ENCODE results near the gene SIPA1L3. TPM values are rescaled to one million over a fixed set of nuclear protein-coding genes. Genes with fewer than 3 reads are reported as not detected.

The SIPA1L3 gene
- total RNA-seq, 1 donor from 2014 or later = 3.4 TPM

DNA sequence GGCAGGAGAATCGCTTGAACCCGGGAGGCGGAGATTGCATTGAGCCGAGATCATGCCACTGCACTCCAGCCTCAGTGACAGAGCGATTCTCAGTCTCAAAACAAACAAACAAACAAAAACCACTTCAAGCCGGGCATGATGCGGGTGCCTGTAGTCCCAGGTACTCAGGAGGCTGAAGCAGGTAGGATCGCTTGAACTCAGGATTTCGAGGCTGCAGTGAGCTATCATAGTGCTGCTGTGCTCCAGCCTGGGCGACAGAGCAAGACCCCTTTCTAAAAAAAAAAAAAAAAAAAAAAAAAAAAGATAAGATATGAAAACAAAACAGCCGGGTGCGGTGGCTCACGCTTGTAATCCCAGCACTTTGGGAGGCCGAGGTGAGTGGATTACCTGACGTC, 336.3 kb downstream of the SIPA1L3 start:
- TF ChIP-seq, protein P1, sequence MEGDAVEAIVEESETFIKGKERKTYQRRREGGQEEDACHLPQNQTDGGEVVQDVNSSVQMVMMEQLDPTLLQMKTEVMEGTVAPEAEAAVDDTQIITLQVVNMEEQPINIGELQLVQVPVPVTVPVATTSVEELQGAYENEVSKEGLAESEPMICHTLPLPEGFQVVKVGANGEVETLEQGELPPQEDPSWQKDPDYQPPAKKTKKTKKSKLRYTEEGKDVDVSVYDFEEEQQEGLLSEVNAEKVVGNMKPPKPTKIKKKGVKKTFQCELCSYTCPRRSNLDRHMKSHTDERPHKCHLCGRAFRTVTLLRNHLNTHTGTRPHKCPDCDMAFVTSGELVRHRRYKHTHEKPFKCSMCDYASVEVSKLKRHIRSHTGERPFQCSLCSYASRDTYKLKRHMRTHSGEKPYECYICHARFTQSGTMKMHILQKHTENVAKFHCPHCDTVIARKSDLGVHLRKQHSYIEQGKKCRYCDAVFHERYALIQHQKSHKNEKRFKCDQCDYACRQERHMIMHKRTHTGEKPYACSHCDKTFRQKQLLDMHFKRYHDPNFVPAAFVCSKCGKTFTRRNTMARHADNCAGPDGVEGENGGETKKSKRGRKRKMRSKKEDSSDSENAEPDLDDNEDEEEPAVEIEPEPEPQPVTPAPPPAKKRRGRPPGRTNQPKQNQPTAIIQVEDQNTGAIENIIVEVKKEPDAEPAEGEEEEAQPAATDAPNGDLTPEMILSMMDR (IDR thresholded peaks at IDR 0.05; ENCODE audit: insufficient read depth, low read length, severe bottlenecking) = no peak
- no peaks in the 10 kb centered on the region for H3K27me3 ChIP-seq (ENCODE audit: control insufficient read depth, insufficient read depth, low read length)
- H3K4me3 ChIP-seq (ENCODE audit: low read depth, low read length) = no peak overlapping the region
- H3K36me3 ChIP-seq (ENCODE audit: control insufficient read depth, insufficient read depth, low read length) = no peaks in the 10 kb centered on the region
- no peak for FAIRE-seq
- no peak for DNase-seq (ENCODE audit: low read depth)

DNA sequence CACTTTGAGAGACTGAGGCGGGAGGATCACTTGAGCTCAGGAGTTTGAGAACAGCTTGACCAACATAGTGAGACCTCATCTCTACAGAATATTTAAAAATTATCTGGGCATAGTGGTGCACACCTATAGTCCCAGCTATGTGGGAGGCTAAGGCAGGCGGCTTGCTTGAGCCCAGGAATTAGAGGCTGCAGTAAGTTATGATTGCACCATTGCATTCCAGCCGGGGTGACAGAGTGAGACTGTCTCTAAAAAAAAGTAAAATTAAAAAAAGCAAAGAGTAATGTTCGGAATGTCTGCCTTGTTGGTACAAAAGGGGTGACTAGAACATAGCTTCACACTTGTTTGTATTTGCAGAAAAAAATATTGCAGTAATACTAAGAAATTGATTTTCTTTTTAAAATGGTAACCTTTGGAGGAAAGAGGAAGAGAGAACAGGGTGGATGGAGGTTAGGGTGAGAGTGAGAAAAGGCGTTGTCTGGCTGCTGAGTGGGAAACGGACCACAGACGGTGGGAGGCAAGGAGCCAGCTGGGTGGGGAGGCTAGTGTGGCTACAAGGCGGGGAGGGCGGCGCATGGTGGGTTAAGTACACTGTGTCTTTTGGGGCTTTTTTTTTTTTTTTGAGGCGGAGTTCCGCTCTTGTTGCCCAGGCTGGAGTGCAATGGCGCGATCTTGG, 339.0 kb downstream of the SIPA1L3 start:
- FAIRE-seq (no peak), DNase-seq (ENCODE audit: low read depth) (no peak)
- TF ChIP-seq, protein P1 (IDR thresholded peaks at IDR 0.05; ENCODE audit: insufficient read depth, low read length, severe bottlenecking) = no peak
- no peaks in the 10 kb centered on the region for H3K27me3 ChIP-seq (ENCODE audit: control insufficient read depth, insufficient read depth, low read length)
- no peak overlapping the region for H3K4me3 ChIP-seq (ENCODE audit: low read depth, low read length)
- H3K36me3 ChIP-seq (ENCODE audit: control insufficient read depth, insufficient read depth, low read length) = no peaks in the 10 kb centered on the region

DNA sequence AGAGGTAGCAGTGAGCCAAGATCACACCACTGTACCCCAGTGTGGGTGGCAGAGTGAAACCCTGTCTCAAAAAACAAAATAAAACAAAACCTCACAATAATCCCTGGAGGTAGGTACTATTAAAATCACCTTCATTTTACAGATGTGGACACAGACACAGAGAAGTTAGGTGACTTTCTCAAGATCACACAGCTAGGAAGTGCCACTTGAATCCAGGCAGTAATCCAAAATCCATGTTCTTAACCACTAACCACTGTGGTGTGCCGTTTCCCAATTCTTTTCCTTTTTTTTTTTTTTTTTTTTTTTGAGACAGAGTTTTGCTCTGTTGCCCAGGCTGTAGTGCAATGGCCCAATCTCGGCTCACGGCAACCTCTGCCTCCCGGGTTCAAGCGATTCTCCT, 340.1 kb downstream of the SIPA1L3 start:
- TF ChIP-seq, protein P1 (IDR thresholded peaks at IDR 0.05; ENCODE audit: insufficient read depth, low read length, severe bottlenecking) = no peak
- Histone ChIP-seq H3K4me3 (ENCODE audit: low read depth, low read length) (no peak overlapping the region), H3K36me3 (ENCODE audit: control insufficient read depth, insufficient read depth, low read length) (no peaks in the 10 kb centered on the region), H3K27me3 (ENCODE audit: control insufficient read depth, insufficient read depth, low read length) (no peaks in the 10 kb centered on the region)
- FAIRE-seq (no peak), DNase-seq (ENCODE audit: low read depth) (no peak)

DNA sequence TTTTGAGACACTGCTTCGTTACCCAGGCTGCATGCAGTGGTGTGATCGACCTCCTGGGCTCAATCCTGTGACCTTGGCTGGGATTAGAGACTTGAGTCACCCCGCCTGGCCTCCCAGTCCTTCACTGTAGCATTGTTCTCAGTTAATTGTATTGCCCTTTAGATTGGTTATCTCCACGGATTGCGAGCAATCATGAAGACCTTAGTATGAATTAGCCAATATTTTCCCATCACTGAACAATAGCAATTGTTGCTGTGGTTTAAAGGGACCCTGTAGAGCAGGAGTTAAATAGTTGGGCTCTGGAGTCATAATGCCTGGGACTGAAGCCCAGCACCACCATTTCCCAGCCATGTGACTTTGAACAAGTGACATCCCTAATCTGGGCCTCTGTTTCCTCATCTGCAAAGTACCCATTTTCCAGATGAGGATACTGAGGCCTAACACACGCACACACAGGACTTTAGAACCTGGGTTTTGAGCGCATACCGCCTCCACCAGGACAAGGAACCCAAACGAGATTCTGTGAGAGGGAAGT, 340.8 kb downstream of the SIPA1L3 start:
- DNase-seq (ENCODE audit: low read depth) = no peak
- TF ChIP-seq, protein P1 (IDR thresholded peaks at IDR 0.05; ENCODE audit: insufficient read depth, low read length, severe bottlenecking) = no peak
- FAIRE-seq = no peak
- Histone ChIP-seq H3K4me3 (ENCODE audit: low read depth, low read length) (no peak overlapping the region), H3K27me3 (ENCODE audit: control insufficient read depth, insufficient read depth, low read length) (no peaks in the 10 kb centered on the region), H3K36me3 (ENCODE audit: control insufficient read depth, insufficient read depth, low read length) (no peaks in the 10 kb centered on the region)

DNA sequence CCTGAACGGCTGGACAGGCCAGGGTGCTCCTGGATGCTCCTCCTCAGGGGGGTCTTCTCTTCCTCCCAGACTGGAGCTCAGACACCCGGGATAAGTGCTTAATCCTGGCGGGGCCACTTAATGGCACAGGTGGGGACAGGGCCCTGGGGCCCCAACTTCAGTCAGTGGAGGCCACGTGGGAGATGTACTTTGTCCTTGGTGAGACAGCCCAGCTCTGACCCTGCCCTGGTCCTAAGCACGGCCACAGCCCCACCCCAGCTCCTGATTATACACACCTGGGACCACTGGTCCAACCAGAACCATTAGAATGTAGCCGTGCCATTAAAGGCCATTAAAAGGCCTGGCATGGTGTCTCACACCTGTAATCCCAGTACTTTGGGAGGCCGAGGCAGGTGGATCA, 341.4 kb downstream of the SIPA1L3 start:
- Histone ChIP-seq H3K27me3 (ENCODE audit: control insufficient read depth, insufficient read depth, low read length) (no peaks in the 10 kb centered on the region), H3K4me3 (ENCODE audit: low read depth, low read length) (no peak overlapping the region), H3K36me3 (ENCODE audit: control insufficient read depth, insufficient read depth, low read length) (no peaks in the 10 kb centered on the region)
- FAIRE-seq (no peak), DNase-seq (ENCODE audit: low read depth) (no peak)
- TF ChIP-seq, protein P1 (IDR thresholded peaks at IDR 0.05; ENCODE audit: insufficient read depth, low read length, severe bottlenecking) = no peak

DNA sequence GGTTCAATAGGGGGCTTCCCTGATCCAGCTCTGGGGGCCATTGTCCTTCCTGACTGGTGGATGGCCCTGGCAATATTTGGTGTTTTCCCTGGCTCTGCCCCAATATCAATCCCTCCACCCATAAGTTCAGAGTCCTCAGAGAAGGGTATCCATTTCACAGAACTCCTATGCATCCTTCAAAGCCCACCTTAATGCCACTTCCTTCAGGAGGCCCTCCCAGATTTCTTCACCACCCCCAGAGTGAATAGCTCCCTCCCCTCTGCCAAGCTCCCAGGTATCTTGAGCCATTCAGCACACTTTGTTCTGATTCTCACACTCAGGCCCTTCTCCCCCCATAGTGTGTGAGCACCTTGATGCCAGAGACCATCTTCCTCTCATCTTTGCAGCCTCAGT, 343.4 kb downstream of the SIPA1L3 start:
- no peak for FAIRE-seq
- no peak overlapping the region for H3K4me3 ChIP-seq (ENCODE audit: low read depth, low read length)
- TF ChIP-seq, protein P1 (IDR thresholded peaks at IDR 0.05; ENCODE audit: insufficient read depth, low read length, severe bottlenecking) = no peak
- no peaks in the 10 kb centered on the region for H3K36me3 ChIP-seq (ENCODE audit: control insufficient read depth, insufficient read depth, low read length)
- no peak for DNase-seq (ENCODE audit: low read depth)
- H3K27me3 ChIP-seq (ENCODE audit: control insufficient read depth, insufficient read depth, low read length) = no peaks in the 10 kb centered on the region
